DMS 273 treated with DMSO at 0.1 percent for 48 hours (cell line): ENCODE measurements around the gene VAPA.

Experiments used
- DNase-seq: peaks from one replicate; lab custom pipeline; 2025; lab: John Stamatoyannopoulos, UW

VAPA gene

DNA sequence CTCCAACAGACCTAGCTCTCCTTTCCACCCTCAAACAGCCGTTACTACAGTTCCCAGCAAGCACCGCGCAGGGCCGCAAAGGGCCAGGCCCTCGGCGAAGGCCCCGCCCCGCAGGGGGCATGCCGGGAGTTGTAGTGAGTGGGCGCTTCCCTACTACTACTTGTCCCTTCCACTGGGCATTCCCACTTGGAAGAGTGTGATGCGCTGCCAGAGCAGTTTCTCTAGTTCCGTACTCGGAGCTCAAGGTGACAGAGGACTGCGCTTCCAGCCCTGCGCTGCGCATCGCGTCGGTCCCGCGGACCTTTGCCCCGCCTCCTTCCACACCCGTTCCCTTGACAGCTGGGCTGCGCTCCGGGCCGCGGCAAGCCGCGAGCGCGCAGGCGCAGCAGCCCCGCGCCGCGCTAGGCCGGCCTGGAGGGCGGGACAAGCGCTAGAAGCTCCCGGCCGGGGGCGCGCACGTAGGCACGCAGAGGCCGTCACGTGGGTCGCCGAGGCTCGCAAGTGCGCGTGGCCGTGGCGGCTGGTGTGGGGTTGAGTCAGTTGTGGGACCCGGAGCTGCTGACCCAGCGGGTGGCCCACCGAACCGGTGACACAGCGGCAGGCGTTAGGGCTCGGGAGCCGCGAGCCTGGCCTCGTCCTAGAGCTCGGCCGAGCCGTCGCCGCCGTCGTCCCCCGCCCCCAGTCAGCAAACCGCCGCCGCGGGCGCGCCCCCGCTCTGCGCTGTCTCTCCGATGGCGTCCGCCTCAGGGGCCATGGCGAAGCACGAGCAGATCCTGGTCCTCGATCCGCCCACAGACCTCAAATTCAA lies at the start of gene VAPA:
TSS of gene VAPA (plus strand) at position 491 of the 808 bp plus-strand sequence. CDS start at position 732, 241 bp downstream.
- DNase-seq = peak; percentile 84

- DNase-seq = no peak
These were observed 47.9 kb upstream of the VAPA start for GRCh38 chr18:9865764-9866490.

GRCh38 chr18:9866627-9867026 lies 47.2 kb upstream of the VAPA start:
- DNase-seq = no peak

DNA sequence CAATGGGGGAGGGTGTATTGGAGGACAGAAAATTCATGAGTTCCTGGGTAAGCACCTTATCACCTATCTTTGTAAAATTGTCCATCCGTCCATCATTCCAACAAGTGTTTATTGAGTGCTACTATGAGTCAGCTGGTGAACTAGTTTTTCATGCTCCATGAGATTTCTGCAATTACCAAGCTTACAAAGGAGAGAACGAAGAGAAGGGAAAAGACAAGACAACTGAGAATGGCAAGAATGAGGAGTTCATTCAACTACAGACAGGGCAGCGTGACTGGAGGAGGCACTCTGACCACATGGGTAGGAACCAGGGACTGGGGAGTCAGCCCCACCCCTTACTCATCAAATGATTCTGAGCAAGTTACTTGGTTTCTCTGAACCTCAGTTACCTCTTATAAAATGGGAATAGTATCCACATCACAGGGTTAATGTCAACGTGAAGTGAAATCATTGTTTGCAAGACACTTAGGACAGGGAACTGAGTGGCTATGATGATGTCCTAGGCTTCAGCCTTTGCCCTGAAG lies 46.7 kb upstream of the VAPA start:
- no peak for DNase-seq

- DNase-seq = no peak
These were observed 44.7 kb upstream of the VAPA start for GRCh38 chr18:9868857-9869714.

DNA sequence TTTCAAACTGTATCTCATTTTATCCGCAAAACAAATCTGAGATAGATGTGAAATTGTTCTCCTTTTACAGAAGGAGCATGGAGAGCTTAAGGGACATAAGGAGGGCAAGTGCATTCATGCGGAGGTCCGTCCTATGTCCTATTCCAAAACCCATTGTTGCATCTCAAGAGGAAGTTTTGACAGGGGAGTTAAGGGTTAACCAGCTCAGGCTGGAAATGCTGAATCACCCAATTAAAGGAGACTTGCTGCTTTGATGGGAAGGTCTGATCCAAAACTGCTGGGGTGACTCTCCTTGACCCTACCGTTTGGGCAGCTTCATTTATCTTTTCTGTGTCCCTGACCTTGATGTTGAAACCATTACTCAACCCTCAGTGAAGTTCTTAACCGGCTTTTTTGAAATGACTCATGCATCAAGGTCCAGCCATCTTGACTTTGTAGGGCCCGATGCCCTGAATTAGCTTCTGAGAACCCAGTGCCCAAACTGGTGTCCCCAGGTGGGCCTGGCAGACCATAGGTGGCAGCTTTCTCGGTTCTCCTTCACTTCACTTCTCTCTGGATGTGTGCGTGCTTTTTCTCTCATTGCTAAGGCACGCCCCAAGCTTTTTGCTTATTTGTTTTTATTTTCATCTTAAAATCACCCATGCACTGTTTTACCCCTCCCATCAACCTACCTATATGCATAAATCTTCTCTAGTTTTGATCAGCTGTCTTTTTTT lies 43.9 kb upstream of the VAPA start:
- DNase-seq = no peak

- DNase-seq = no peak
These were observed 43.3 kb upstream of the VAPA start for GRCh38 chr18:9870431-9871008.

DNA sequence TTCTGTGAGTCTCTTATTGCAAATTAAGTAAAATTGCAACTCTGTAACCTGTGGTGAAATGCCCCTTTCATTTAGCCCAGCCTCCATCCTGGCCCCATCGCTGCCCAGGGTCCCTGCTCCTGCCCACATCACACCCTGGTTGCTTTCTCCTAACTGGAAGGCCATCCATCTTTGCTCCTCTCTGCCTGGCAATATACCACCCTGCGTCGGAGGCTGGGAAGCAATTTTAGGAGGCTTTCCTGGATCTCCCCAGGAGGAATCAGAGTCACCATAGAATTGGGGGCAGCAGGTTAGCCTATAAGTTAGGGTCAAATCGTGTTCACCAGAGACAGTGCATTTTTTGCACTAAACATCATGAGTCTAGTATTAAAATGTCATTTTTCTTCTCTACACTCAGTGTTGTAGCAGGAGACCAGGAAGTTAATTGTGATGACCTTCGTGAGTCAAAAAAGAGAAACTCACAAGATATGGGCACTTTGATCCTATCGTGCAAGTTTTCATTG lies 42.5 kb upstream of the VAPA start:
- DNase-seq = no peak

- DNase-seq = no peak
These were observed 41.0 kb upstream of the VAPA start for GRCh38 chr18:9872823-9873222.

- no peak for DNase-seq
These were observed 39.1 kb upstream of the VAPA start for GRCh38 chr18:9874728-9875127.

DNA sequence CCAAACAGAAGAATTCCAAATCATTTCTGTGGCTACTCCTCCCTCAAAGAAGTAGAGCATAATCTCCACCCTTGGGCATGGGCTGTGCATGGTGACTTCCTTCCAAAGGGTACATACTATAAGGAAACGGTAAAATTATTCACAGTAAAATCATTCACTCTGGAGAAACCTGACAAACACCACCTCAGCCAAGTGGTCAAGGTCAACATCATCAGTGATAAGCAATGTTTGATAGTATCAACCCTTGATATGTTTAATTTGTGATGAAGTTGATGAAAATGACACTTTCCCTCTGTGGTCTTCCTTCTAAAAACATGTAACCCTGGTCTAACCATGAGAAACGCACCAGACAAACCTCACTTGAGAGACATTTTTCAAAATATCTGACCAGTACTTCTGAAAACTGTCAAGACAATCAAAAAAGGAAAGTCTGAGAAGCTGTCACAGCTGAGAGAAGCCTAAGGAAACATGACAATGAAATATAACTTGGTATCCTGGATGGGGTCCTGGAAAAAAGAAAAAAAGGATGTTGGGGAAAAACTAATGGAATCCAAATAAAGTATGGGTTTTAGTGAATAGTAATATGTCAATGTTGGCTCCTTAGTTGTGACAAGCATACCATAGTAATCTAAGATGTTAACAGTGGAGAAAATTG lies 37.5 kb upstream of the VAPA start:
- no peak for DNase-seq

- no peak for DNase-seq
These were observed 36.8 kb upstream of the VAPA start for GRCh38 chr18:9876867-9877654.

- DNase-seq = no peak
These were observed 36.2 kb upstream of the VAPA start for GRCh38 chr18:9877655-9878014.

DNA sequence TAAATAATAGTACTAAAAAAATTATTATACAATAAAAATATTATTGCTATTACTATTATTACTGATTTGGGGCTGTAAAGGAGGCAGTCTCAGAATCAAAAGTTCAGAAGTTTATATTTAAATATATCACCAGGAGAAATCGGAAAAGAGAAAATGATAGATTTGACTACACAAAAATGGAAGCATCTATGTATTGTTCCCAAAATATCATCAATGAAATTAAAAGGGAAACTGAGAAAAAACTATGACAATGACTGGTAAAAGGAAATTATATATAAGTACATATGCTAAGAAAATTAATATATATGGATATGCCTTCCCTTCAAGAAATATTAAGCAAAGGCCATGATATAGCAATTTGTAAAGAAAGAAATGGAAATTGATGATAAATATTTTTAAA lies 35.7 kb upstream of the VAPA start:
- no peak for DNase-seq

DNA sequence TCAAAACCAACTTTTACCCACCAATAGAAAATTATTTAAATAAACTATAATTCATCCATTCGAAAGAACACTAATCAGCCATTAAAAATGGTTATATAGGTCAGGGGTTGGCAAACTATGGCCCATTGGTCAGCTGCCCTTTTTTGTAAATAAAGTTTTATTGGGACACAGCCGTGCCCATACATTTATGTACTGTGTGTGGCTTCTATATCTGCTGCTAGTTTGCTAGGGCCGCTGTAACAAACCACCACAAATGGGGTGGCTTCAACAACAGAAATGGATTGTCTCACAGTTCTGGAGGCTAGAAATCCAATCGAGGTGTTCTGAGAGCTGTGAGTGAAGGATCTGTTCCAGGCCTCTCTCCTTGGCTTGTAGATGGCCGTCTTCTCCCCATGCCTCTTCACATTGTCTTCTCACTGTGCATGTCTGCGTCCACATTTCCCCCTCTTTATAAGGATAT lies 35.0 kb upstream of the VAPA start:
- no peak for DNase-seq

DNA sequence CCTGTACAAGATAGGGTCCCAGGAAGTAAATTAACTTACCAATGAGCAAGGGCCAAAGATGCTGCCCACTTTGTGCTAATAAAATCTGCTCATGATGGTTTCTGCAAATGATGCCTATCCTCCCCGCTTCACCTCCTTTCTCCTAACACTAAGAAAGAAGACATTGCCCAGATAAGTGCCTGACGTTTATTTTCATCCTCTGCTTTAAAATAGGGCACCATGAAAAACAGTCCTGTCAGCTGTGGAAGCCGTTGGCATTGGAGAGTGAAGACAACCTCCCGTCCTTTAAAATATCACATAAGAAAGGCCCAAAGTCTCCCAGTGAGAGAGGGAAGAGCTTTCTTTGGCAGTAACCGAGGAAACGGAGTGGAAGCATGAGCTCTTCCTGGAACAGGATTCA lies 29.7 kb upstream of the VAPA start:
- no peak for DNase-seq

DNA sequence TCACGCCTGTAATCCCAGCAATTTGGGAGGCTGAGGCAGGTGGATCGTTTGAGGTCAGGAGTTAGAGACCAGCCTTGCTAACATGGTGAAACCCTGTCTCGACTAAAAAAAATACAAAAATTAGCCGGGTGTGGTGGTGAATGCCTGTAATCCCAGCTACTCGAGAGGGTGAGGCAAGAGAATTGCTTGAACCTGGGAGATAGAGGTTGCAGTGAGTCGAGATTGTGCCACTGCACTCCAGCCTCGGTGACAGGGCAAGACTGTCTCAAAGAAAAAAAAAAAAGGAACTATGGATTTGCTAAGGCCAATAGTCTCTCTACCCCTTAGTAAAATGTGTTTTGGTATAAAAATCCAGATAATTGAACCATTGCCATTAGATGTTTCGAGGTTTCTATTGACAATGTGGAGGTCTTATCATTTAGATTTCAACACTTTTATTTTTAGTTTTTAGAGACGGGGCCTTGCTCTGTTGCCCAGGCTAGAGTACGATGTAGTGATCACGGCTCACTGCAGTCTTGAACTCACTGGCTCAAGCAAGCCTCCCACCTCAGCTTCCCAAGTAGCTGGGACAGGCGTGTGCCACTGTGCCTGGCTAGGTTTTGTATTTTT lies 29.2 kb upstream of the VAPA start:
- DNase-seq = no peak

DNA sequence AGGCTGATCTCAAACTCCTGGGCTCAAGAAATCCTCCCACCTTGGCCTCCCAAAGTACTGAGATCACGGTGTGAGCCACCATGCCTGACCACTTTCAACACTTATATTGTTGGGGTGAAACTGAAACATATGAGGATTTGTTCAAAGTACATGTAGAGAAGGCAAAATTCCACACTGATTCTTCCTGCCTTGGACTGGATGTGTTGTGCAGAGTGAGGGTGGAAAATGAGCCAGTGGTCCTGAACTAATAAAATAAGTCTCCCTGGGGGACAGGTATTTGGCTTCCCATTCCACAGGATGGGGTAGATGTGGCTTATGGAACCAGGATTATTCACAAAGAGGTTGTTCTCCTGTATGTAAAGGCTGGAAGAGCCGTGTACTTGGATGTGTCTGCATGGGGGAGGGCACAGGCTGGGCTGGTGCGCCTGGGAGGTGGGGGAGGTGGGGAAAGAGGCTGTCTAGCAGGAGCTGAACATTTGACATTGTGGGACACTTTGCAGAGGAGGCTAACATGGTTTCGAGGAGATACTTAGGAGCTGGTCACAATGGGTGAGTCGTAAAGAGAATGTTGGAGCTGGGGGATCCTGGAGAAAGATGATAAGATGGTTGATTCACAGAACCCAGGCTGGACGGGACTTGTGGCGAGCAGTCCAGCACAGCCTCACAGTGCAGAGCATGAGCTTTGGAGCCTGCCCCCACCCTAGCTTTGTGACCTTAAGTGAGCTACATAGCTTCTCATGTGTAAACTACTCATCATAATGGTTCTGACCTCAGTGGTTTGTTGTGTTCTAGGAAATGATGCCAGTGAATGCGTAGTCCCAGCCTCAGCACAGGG lies 28.4 kb upstream of the VAPA start, which contains the start of gene TXNDC2:
TSS of gene TXNDC2 (plus strand) at position 804 of the 835 bp plus-strand sequence. CDS start 708 bp downstream, outside the sequence.
- no peak for DNase-seq
